HepG2 (cell line): Measurements from ENCODE around the gene PDK1.

Source experiments
- CREB1 ChIP-seq, 2 experiments: fragments of 450-650 bp in 1 of 2; IDR thresholded peaks; 2 replicates each; pipeline ENCODE4 v1.6.1; 2016 to 2017; ENCODE audit warnings: control low read depth in 1 of 2, mild to moderate bottlenecking in 1 of 2, missing compliant biosample characterization in 1 of 2, missing genetic modification characterization in 1 of 2
- ERF ChIP-seq: IDR thresholded peaks from 2 replicates; pipeline ENCODE4 v1.6.1; 2018; ENCODE audit warnings: missing biosample characterization, missing genetic modification reagents
- FOXA1 ChIP-seq, 2 experiments: fragments of 450-650 bp in 1 of 2; sonication (generic) in 1 of 2; formaldehyde crosslinking in 1 of 2; IDR thresholded peaks; 2 replicates each; pipeline versions ENCODE4 v1.4.0 to v1.6.1; 2016 to 2020; ENCODE audit warnings: missing genetic modification reagents in 1 of 2
- FOXJ3 ChIP-seq: sonication (generic); formaldehyde crosslinking; IDR thresholded peaks from 2 replicates; pipeline ENCODE4 v1.4.0; 2020; ENCODE audit warnings: missing genetic modification reagents, mild to moderate bottlenecking, borderline replicate concordance
- HNRNPH1 ChIP-seq: fragments of 200-400 bp; formaldehyde crosslinking; optimal IDR thresholded peaks from 2 replicates; pipeline ENCODE3; 2017; ENCODE audit warnings: mild to moderate bottlenecking, low read depth, low read length
- IRF2 ChIP-seq: IDR thresholded peaks from 2 replicates; pipeline ENCODE4 v1.6.1; 2018; ENCODE audit warnings: missing genetic modification reagents, missing compliant biosample characterization
- POLR2A ChIP-seq, 2 experiments: IDR thresholded peaks; 2 replicates each; pipeline ENCODE4 v1.6.1; 2011; ENCODE audit warnings: low read depth in 2 of 2, low read length in 2 of 2, mild to moderate bottlenecking in 1 of 2, moderate library complexity in 1 of 2; ENCODE audit not compliant: insufficient read depth in 1 of 2
- SRF ChIP-seq: IDR thresholded peaks from 2 replicates; pipeline ENCODE4 v1.6.1; 2011; ENCODE audit warnings: mild to moderate bottlenecking, low read depth, low read length, moderate library complexity
- ZNF253 ChIP-seq: sonication (generic); formaldehyde crosslinking; IDR thresholded peaks from 2 replicates; pipeline ENCODE4 v1.8.0; 2022; ENCODE audit warnings: mild to moderate bottlenecking, missing genetic modification reagents, borderline replicate concordance
- ZNF510 ChIP-seq: sonication (generic); formaldehyde crosslinking; IDR thresholded peaks from 2 replicates; pipeline ENCODE4 v1.4.0; 2020; ENCODE audit warnings: low read depth, mild to moderate bottlenecking, missing genetic modification reagents
- TF ChIP-seq, protein P1 (sequence below): sonication (generic); formaldehyde crosslinking; IDR thresholded peaks from 2 replicates; pipeline ENCODE4 v1.8.0; 2022; ENCODE audit warnings: low read depth, missing genetic modification reagents
- TF ChIP-seq, protein P2 (sequence below): sonication (generic); formaldehyde crosslinking; IDR thresholded peaks from 2 replicates; pipeline ENCODE4 v1.5.0; 2020; ENCODE audit warnings: mild to moderate bottlenecking, missing genetic modification reagents, moderate library complexity
- TF ChIP-seq, protein P3 (sequence below): sonication (generic); formaldehyde crosslinking; IDR thresholded peaks from 2 replicates; pipeline ENCODE4 v1.4.0; 2020; ENCODE audit warnings: missing genetic modification reagents

DNA sequence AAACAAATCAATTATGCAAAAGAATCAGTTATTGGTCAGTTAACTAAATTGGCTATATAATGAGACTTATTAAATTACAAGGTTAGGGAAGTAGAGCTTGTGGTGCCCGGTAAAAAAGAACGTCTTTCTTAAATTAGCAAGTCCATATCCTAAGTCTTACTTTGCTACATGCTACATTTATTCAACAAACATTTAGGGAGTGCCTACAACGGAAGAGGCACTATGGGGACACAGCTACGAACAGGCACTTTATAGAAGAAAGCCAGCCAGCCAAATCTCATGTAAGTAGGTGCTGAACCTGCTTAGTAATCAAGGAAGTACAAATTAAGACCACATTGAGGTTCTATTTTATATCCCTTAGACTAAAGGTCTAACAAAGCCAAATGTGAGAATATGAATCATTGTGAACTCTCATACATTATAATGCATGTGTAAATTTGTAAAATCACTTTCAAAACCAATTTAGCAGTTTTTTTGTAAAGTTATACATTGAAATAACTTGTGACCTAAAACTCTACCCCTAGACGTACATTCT, 59.9 kb downstream of the PDK1 start:
- TF ChIP-seq POLR2A (IDR thresholded peaks at IDR 0.05; ENCODE audit: insufficient read depth in 1 of 2, low read depth in 2 of 2, low read length in 2 of 2) (no peak), FOXA1 (IDR thresholded peaks at IDR 0.05) (no peak), FOXA1 (CRISPR knock-in tag; IDR thresholded peaks at IDR 0.05) (no peak), ZNF253 (CRISPR knock-in tag) (no peak), FOXJ3 (CRISPR knock-in tag) (no peak), ZNF510 (CRISPR knock-in tag) (no peak), HNRNPH1 (no peak), CREB1 (IDR thresholded peaks at IDR 0.05) (no peak), CREB1 (CRISPR knock-in tag; IDR thresholded peaks at IDR 0.05) (no peak), SRF (no peak), ERF (CRISPR knock-in tag) (no peak), IRF2 (CRISPR knock-in tag) (no peak)
- TF ChIP-seq, protein P1, sequence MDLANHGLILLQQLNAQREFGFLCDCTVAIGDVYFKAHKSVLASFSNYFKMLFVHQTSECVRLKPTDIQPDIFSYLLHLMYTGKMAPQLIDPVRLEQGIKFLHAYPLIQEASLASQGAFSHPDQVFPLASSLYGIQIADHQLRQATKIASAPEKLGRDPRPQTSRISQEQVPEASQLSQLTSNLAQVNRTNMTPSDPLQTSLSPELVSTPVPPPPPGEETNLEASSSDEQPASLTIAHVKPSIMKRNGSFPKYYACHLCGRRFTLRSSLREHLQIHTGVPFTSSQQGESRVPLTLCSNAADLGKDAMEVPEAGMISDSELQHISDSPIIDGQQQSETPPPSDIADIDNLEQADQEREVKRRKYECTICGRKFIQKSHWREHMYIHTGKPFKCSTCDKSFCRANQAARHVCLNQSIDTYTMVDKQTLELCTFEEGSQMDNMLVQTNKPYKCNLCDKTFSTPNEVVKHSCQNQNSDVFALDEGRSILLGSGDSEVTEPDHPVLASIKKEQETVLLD = no peak
- TF ChIP-seq, protein P2, sequence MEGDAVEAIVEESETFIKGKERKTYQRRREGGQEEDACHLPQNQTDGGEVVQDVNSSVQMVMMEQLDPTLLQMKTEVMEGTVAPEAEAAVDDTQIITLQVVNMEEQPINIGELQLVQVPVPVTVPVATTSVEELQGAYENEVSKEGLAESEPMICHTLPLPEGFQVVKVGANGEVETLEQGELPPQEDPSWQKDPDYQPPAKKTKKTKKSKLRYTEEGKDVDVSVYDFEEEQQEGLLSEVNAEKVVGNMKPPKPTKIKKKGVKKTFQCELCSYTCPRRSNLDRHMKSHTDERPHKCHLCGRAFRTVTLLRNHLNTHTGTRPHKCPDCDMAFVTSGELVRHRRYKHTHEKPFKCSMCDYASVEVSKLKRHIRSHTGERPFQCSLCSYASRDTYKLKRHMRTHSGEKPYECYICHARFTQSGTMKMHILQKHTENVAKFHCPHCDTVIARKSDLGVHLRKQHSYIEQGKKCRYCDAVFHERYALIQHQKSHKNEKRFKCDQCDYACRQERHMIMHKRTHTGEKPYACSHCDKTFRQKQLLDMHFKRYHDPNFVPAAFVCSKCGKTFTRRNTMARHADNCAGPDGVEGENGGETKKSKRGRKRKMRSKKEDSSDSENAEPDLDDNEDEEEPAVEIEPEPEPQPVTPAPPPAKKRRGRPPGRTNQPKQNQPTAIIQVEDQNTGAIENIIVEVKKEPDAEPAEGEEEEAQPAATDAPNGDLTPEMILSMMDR = no peak
- TF ChIP-seq, protein P3, sequence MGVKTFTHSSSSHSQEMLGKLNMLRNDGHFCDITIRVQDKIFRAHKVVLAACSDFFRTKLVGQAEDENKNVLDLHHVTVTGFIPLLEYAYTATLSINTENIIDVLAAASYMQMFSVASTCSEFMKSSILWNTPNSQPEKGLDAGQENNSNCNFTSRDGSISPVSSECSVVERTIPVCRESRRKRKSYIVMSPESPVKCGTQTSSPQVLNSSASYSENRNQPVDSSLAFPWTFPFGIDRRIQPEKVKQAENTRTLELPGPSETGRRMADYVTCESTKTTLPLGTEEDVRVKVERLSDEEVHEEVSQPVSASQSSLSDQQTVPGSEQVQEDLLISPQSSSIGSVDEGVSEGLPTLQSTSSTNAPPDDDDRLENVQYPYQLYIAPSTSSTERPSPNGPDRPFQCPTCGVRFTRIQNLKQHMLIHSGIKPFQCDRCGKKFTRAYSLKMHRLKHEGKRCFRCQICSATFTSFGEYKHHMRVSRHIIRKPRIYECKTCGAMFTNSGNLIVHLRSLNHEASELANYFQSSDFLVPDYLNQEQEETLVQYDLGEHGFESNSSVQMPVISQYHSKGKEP (CRISPR knock-in tag) = no peak
